HL-60 (cell line): ENCODE data around the gene SPPL2B.

Source experiments
- DNase-seq, 2 experiments: peaks; one replicate each; pipeline ENCODE4 v3.0.0-alpha.2; 2010 to 2020; ENCODE audit warnings: low read depth in 1 of 2, low spot score in 1 of 2
- H3K27ac ChIP-seq: fragments of 250-450 bp; sonication (Bioruptor Pico); replicated peaks from 2 replicates; pipeline ENCODE4 v1.5.1; 2020; ENCODE audit warnings: mild to moderate bottlenecking, moderate library complexity
- H3K27me3 ChIP-seq: fragments of 250-450 bp; sonication (Bioruptor Pico); 2 replicates; pipeline ENCODE4 v1.5.1; 2021; ENCODE audit warnings: mild to moderate bottlenecking, moderate library complexity; ENCODE audit not compliant: insufficient read depth, poor library complexity, severe bottlenecking
- H3K4me3 ChIP-seq: replicated peaks from 2 replicates; pipeline ENCODE4 v1.5.1; 2011; ENCODE audit warnings: mild to moderate bottlenecking, control low read depth, low read length; ENCODE audit not compliant: insufficient read depth
- CTCF ChIP-seq: IDR thresholded peaks from one replicate; pipeline ENCODE4 v1.5.1; 2011; ENCODE audit warnings: low read length, control low read depth, inconsistent platforms; ENCODE audit not compliant: insufficient read depth
- GABPA ChIP-seq: IDR thresholded peaks from 2 replicates; pipeline ENCODE4 v1.6.1; 2012; ENCODE audit warnings: low read depth
- POLR2AphosphoS5 ChIP-seq: IDR thresholded peaks from 2 replicates; pipeline ENCODE4 v1.6.1; 2012; ENCODE audit warnings: low read depth
- SPI1 ChIP-seq: IDR thresholded peaks from 2 replicates; pipeline ENCODE4 v1.6.1; 2012; ENCODE audit warnings: low read depth, mild to moderate bottlenecking, borderline replicate concordance
- TF ChIP-seq, protein P1 (sequence below): IDR thresholded peaks from 2 replicates; pipeline ENCODE4 v1.6.1; 2012; ENCODE audit warnings: low read depth; ENCODE audit not compliant: insufficient replicate concordance

The SPPL2B gene

GRCh38 chr19:2359992-2360685 is 31.7 kb downstream of the SPPL2B start, which contains the start of gene TMPRSS9:
Gene TMPRSS9 (plus strand): TSS chr19:2360265. CDS start chr19:2389786, 29,521 bp downstream.
- no peak for DNase-seq
- peaks cover 22% of the 10 kb centered on the region for H3K27me3 ChIP-seq
- H3K4me3 ChIP-seq: no peak within 1 kb of the TSS
- no peak for TF ChIP-seq CTCF
- TF ChIP-seq POLR2AphosphoS5: no peak
- TF ChIP-seq, protein P1, sequence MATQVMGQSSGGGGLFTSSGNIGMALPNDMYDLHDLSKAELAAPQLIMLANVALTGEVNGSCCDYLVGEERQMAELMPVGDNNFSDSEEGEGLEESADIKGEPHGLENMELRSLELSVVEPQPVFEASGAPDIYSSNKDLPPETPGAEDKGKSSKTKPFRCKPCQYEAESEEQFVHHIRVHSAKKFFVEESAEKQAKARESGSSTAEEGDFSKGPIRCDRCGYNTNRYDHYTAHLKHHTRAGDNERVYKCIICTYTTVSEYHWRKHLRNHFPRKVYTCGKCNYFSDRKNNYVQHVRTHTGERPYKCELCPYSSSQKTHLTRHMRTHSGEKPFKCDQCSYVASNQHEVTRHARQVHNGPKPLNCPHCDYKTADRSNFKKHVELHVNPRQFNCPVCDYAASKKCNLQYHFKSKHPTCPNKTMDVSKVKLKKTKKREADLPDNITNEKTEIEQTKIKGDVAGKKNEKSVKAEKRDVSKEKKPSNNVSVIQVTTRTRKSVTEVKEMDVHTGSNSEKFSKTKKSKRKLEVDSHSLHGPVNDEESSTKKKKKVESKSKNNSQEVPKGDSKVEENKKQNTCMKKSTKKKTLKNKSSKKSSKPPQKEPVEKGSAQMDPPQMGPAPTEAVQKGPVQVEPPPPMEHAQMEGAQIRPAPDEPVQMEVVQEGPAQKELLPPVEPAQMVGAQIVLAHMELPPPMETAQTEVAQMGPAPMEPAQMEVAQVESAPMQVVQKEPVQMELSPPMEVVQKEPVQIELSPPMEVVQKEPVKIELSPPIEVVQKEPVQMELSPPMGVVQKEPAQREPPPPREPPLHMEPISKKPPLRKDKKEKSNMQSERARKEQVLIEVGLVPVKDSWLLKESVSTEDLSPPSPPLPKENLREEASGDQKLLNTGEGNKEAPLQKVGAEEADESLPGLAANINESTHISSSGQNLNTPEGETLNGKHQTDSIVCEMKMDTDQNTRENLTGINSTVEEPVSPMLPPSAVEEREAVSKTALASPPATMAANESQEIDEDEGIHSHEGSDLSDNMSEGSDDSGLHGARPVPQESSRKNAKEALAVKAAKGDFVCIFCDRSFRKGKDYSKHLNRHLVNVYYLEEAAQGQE: no peak
- no peak for TF ChIP-seq GABPA
- no peak for TF ChIP-seq SPI1
- no peak within 1 kb of the TSS for H3K27ac ChIP-seq

GRCh38 chr19:2360833-2361232 is 32.3 kb downstream of the SPPL2B start:
- DNase-seq: no peak
- H3K4me3 ChIP-seq: no peak overlapping the region
- H3K27ac ChIP-seq: no peak overlapping the region
- H3K27me3 ChIP-seq: peaks cover 22% of the 10 kb centered on the region
- no peak for TF ChIP-seq CTCF

GRCh38 chr19:2361246-2362045 is 33.0 kb downstream of the SPPL2B start:
- no peak for DNase-seq
- no peak for TF ChIP-seq CTCF
- no peak for TF ChIP-seq POLR2AphosphoS5
- TF ChIP-seq SPI1: no peak
- TF ChIP-seq GABPA: no peak
- TF ChIP-seq, protein P1: no peak

More at GRCh38 chr19:2361246-2362045, 33.0 kb downstream of the SPPL2B start:
- no peak overlapping the region for H3K4me3 ChIP-seq
- H3K27ac ChIP-seq: no peak overlapping the region
- H3K27me3 ChIP-seq: peaks cover 22% of the 10 kb centered on the region
